ENCODE measurements around the gene GLI3. TPM values are rescaled to one million over a fixed set of nuclear protein-coding genes. Genes with fewer than 3 reads are reported as not detected.

The GLI3 gene
- total and polyA plus RNA-seq, 2 of the 8 experiments (the other 6 are each of a cell fraction or from before 2014, with no cell fraction given), result 8.0 to 31.1 TPM

DNA sequence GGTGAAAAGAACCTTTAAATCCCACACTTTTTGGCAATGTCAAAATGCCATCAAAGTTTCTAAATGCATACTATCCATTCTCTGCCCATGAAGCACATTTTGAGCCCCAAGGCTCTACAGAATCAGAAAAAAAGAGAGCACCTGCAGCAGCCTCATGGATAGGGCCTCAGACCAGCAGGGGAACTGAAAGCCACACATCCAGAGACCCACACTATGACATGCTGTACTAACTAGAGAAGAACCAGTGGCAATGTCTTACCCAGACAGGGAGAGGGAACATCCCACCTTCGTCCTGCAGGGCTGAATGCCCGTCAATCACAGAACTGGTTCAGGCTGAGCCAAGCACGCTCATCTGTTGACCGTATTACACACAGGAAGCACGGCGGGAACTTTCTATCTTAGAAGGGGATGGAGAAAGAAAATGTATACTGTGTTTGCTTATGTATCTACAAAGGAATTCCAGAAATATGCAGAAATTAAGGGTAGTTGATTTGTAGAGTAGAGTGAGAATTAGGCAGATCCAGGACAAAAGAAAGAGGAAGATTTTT lies 237.2 kb downstream of the GLI3 start (continued):
- TF ChIP-seq RXRA (IDR thresholded peaks at IDR 0.05; ENCODE audit: insufficient read depth, low read depth, low read length), result no peak
- TF ChIP-seq SIX5 (IDR thresholded peaks at IDR 0.05; ENCODE audit: low read depth, low read length), result no peak
